ENCODE data around the gene AFAP1. TPM values are rescaled to one million over a fixed set of nuclear protein-coding genes. Genes with fewer than 3 reads are reported as not detected.
A peak's percentile ranks its signal among the peaks of the same experiment; 100 is the strongest.

AFAP1 gene
- total and polyA plus RNA-seq, 2 of the 4 experiments (the other 2 are of a cell fraction) = 48.2 to 80.9 TPM

GRCh38 chr4:7867191-7867590, 72.5 kb downstream of the AFAP1 start:
- H3K4me3 ChIP-seq (ENCODE audit: insufficient read depth, low read depth, low read length) = no peak overlapping the region
- dilution Hi-C loops (cut with HindIII; ENCODE audit: low sequenced_read_pairs, unreplicated experiment) = no loop called here
- POLR2A ChIA-PET (ENCODE audit: unreplicated experiment) = no interaction called here
- H3K23ac ChIP-seq (ENCODE audit: low read depth, low read length) = peak overlapping the region; percentile 74; the same call in 1 of the 2 replicates
- H3K9ac ChIP-seq (ENCODE audit: low read depth, low read length) = peak overlapping the region; percentile 5; the same call in 1 of the 2 replicates
- peak overlapping the region; percentile 12 for H2AK9ac ChIP-seq (replicated peaks; ENCODE audit: low read depth, low read length, poor library complexity)
- peak overlapping the region; percentile 86 for H2AK5ac ChIP-seq (ENCODE audit: low read depth, low read length)
- TF ChIP-seq CEBPB (IDR thresholded peaks at IDR 0.05; ENCODE audit: low read depth, low read length) = 0 out of 2 replicates have a peak, but pooled peaks have one; percentile 11
- TF ChIP-seq POLR2A (IDR thresholded peaks at IDR 0.05; ENCODE audit: low read depth, low read length) = no peak
- TF ChIP-seq RFX5 (IDR thresholded peaks at IDR 0.05; ENCODE audit: low read depth, low read length) = no peak
- TF ChIP-seq ELK1 (IDR thresholded peaks at IDR 0.05; ENCODE audit: borderline replicate concordance, low read depth, low read length) = no peak
- TF ChIP-seq MAZ (IDR thresholded peaks at IDR 0.05; ENCODE audit: borderline replicate concordance, low read depth, low read length) = no peak
- no peak for TF ChIP-seq USF2 (IDR thresholded peaks at IDR 0.05; ENCODE audit: low read depth, low read length)
- peaks cover 22% of the 10 kb centered on the region for H3K9me1 ChIP-seq (ENCODE audit: insufficient read depth, low read length)
- H3K9me3 ChIP-seq (ENCODE audit: control insufficient read depth, insufficient read depth, low read length) = no peaks in the 10 kb centered on the region
- peaks cover 33% of the 10 kb centered on the region for H3K4me1 ChIP-seq (ENCODE audit: control insufficient read depth, insufficient read depth, low read length)
- DNase-seq (no peak), ATAC-seq (ENCODE audit: low read depth) (no peak)
- H2BK15ac ChIP-seq (ENCODE audit: low read depth, low read length) = peak overlapping the region; percentile 88; the same call in 1 of the 3 replicates
- no peak overlapping the region for H2AFZ ChIP-seq (replicated peaks; ENCODE audit: low read length, poor library complexity)
- peak overlapping the region in 1 of 2 experiments; percentile 90; a peak in 2 of 4 replicates for H4K8ac ChIP-seq (ENCODE audit: low read depth in 2 of 2, low read length in 2 of 2)
- in situ Hi-C loops (cut with MboI; ENCODE audit: low sequenced_read_pairs) = no loop called here
- intact Hi-C loops (cut with micrococcal nuclease) = loop anchor here (5.0 kb wide), 1 partner anchor 740 kb away; no protein-coding TSS in a partner anchor
- peak overlapping the region; percentile 84; the same call in 1 of the 2 replicates for H4K91ac ChIP-seq (ENCODE audit: insufficient read depth, low read depth, low read length)
- peaks cover 11% of the 10 kb centered on the region; the same call in 1 of the 2 replicates for H4K20me1 ChIP-seq (ENCODE audit: insufficient read depth, low read length)
- peak overlapping the region; percentile 83 for H3K14ac ChIP-seq (replicated peaks; ENCODE audit: low read depth, low read length)
- H3K4me2 ChIP-seq (ENCODE audit: low read depth, low read length) = no peak overlapping the region
- peaks cover 25 to 86% of the 10 kb centered on the region in 2 experiments for H3K79me1 ChIP-seq (ENCODE audit: low read depth in 1 of 2, low read length in 2 of 2)
- peak overlapping the region; percentile 87 for H2BK120ac ChIP-seq (ENCODE audit: low read depth, low read length)
- peak overlapping the region; percentile 51; the same call in 1 of the 2 replicates for H3K56ac ChIP-seq (ENCODE audit: extremely low read depth, insufficient read depth, low read length)
- no TSS peak for BruUV-seq (replicated peaks)
- peak overlapping the region; percentile 84 for H3K4ac ChIP-seq (ENCODE audit: low read depth, low read length)
- peak overlapping the region; percentile 68 for H2BK20ac ChIP-seq (ENCODE audit: low read depth, low read length)
- peak overlapping the region; percentile 34 for H3K18ac ChIP-seq (ENCODE audit: low read depth, low read length)
- 92% methylated on average over 4 of the region's 7 CpGs; no CpG with 5 or more reads in 1 of the 2 experiments for WGBS, 2 experiments (ENCODE audit: extremely low coverage in 2 of 2, insufficient read length in 1 of 2)
- peaks cover 52% of the 10 kb centered on the region for H3K36me3 ChIP-seq (ENCODE audit: control insufficient read depth, insufficient read depth, low read length)
- peak overlapping the region; percentile 74 for H3K27ac ChIP-seq (ENCODE audit: insufficient read depth, low read length)
- H3K27me3 ChIP-seq (ENCODE audit: control insufficient read depth, insufficient read depth, low read length) = no peaks in the 10 kb centered on the region
- peak overlapping the region; percentile 44; the same call in 1 of the 2 replicates for H4K5ac ChIP-seq (ENCODE audit: low read depth, low read length)
- CTCF ChIA-PET = interaction anchor here (0.6 to 0.9 kb wide), 2 partner anchors 10 to 65 kb away, joined by 3 read pairs; no protein-coding TSS in a partner anchor
- peak overlapping the region; percentile 90 for H2BK5ac ChIP-seq (ENCODE audit: low read depth, low read length, poor library complexity, severe bottlenecking)

All from IMR-90 (cell line).